MM.1S (cell line): ENCODE measurements around the gene FOXI1.

Experiments used
- DNase-seq: peaks from one replicate; pipeline ENCODE4 v3.0.0-alpha.2; 2015
- H2AFZ ChIP-seq: fragments of 300-600 bp; sonication (generic); 2 replicates; pipeline ENCODE4 v1.6.0; 2016; ENCODE audit warnings: antibody characterized with exemption, low read length
- H3F3A ChIP-seq: fragments of 300-600 bp; sonication (generic); 2 replicates; pipeline ENCODE4 v1.6.1; 2016; ENCODE audit warnings: mild to moderate bottlenecking, antibody characterized with exemption, low read length, moderate library complexity, mixed read lengths; ENCODE audit not compliant: insufficient read depth
- H3K27ac ChIP-seq: fragments of 300-600 bp; sonication (generic); 2 replicates; pipeline ENCODE4 v1.5.1; 2016; ENCODE audit warnings: mild to moderate bottlenecking, low read length
- H3K27me3 ChIP-seq: fragments of 300-600 bp; sonication (generic); replicated peaks from 2 replicates; pipeline ENCODE4 v1.6.0; 2016; ENCODE audit warnings: low read length; ENCODE audit not compliant: insufficient read depth
- H3K36me3 ChIP-seq: fragments of 300-600 bp; sonication (generic); replicated peaks from 2 replicates; pipeline ENCODE4 v1.6.1; 2016; ENCODE audit warnings: mild to moderate bottlenecking, low read length, mixed read lengths; ENCODE audit not compliant: insufficient read depth
- H3K4me1 ChIP-seq: fragments of 300-600 bp; sonication (generic); 2 replicates; pipeline ENCODE4 v1.6.1; 2016; ENCODE audit warnings: low read length, mixed read lengths
- H3K4me2 ChIP-seq: fragments of 300-600 bp; sonication (generic); 2 replicates; pipeline ENCODE4 v1.6.0; 2016; ENCODE audit warnings: low read depth, low read length
- H3K4me3 ChIP-seq: fragments of 300-600 bp; sonication (generic); 2 replicates; pipeline ENCODE4 v1.5.1; 2016; ENCODE audit warnings: low read length, mixed read lengths
- H3K79me2 ChIP-seq: fragments of 300-600 bp; sonication (generic); 2 replicates; pipeline ENCODE4 v1.6.1; 2016; ENCODE audit warnings: mixed run types, low read length, mixed read lengths
- H3K9ac ChIP-seq: fragments of 300-600 bp; sonication (generic); 2 replicates; pipeline ENCODE4 v1.6.1; 2016; ENCODE audit warnings: low read length, mixed read lengths
- H3K9me2 ChIP-seq: fragments of 300-600 bp; sonication (generic); replicated peaks from 2 replicates; pipeline ENCODE4 v1.6.1; 2016; ENCODE audit warnings: mild to moderate bottlenecking, low read length, mixed read lengths; ENCODE audit not compliant: insufficient read depth
- H3K9me3 ChIP-seq: fragments of 300-600 bp; sonication (generic); replicated peaks from 2 replicates; pipeline ENCODE4 v1.6.1; 2016; ENCODE audit warnings: mild to moderate bottlenecking, low read length, mixed read lengths; ENCODE audit not compliant: insufficient read depth
- H4K20me1 ChIP-seq: fragments of 300-600 bp; sonication (generic); 2 replicates; pipeline ENCODE4 v1.6.1; 2016; ENCODE audit warnings: mild to moderate bottlenecking, low read length, moderate library complexity, mixed read lengths; ENCODE audit not compliant: insufficient read depth
- EZH2 ChIP-seq: fragments of 300-600 bp; sonication (generic); optimal IDR thresholded peaks from 2 replicates; pipeline ENCODE3; 2017; ENCODE audit warnings: low read depth, mild to moderate bottlenecking, antibody characterized with exemption, low read length, mixed read lengths
- EZH2phosphoT487 ChIP-seq: fragments of 300-600 bp; sonication (generic); IDR thresholded peaks from 2 replicates; pipeline ENCODE4 v1.6.1; 2018; ENCODE audit warnings: antibody characterized with exemption, low read length
- TF ChIP-seq, protein P1 (sequence below): fragments of 300-600 bp; sonication (generic); IDR thresholded peaks from 2 replicates; pipeline ENCODE4 v1.5.1; 2016; ENCODE audit warnings: antibody characterized with exemption, low read length, mixed read lengths

Gene FOXI1

DNA sequence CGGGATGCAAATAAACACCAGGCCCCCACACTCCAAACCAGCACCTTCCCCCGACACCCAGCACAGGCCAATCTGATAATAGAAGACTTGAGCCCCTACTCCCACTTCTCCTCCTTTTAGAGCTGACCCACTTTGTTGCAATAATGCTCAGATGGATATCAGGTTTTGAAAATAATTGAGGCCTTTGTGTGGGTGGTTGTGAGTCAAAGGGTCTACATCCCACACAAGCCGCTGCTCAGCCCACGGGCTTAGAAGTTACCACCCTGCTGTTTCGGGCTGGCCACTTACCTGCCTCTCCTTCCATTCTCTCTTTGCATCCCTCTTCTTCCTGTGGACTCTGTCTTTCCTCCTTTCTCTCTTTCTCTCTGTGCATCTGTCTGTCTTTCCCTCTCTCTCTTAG, 36.2 kb upstream of the FOXI1 start:
- no peak overlapping the region for H3K27ac ChIP-seq
- TF ChIP-seq EZH2 (no peak), EZH2phosphoT487 (no peak)
- TF ChIP-seq, protein P1, sequence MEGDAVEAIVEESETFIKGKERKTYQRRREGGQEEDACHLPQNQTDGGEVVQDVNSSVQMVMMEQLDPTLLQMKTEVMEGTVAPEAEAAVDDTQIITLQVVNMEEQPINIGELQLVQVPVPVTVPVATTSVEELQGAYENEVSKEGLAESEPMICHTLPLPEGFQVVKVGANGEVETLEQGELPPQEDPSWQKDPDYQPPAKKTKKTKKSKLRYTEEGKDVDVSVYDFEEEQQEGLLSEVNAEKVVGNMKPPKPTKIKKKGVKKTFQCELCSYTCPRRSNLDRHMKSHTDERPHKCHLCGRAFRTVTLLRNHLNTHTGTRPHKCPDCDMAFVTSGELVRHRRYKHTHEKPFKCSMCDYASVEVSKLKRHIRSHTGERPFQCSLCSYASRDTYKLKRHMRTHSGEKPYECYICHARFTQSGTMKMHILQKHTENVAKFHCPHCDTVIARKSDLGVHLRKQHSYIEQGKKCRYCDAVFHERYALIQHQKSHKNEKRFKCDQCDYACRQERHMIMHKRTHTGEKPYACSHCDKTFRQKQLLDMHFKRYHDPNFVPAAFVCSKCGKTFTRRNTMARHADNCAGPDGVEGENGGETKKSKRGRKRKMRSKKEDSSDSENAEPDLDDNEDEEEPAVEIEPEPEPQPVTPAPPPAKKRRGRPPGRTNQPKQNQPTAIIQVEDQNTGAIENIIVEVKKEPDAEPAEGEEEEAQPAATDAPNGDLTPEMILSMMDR, result no peak
- no peak overlapping the region for H2AFZ ChIP-seq
- DNase-seq, result no peak
- H3K79me2 ChIP-seq, result no peaks in the 10 kb centered on the region
- H4K20me1 ChIP-seq, result no peaks in the 10 kb centered on the region
- H3K4me1 ChIP-seq, result no peaks in the 10 kb centered on the region
- no peak overlapping the region for H3K4me3 ChIP-seq
- H3K27me3 ChIP-seq, result no peaks in the 10 kb centered on the region
- H3F3A ChIP-seq, result no peaks in the 10 kb centered on the region
- H3K9ac ChIP-seq, result no peak overlapping the region
- H3K9me2 ChIP-seq, result no peaks in the 10 kb centered on the region
- no peak overlapping the region for H3K4me2 ChIP-seq
- H3K36me3 ChIP-seq, result no peaks in the 10 kb centered on the region
- no peaks in the 10 kb centered on the region for H3K9me3 ChIP-seq

- Histone ChIP-seq H3F3A (no peaks in the 10 kb centered on the region), H3K27ac (no peak overlapping the region), H3K79me2 (no peaks in the 10 kb centered on the region), H3K4me2 (no peak overlapping the region), H3K9ac (no peak overlapping the region), H3K27me3 (no peaks in the 10 kb centered on the region), H2AFZ (no peak overlapping the region), H3K9me2 (no peaks in the 10 kb centered on the region), H3K36me3 (no peaks in the 10 kb centered on the region), H4K20me1 (no peaks in the 10 kb centered on the region), H3K4me3 (no peak overlapping the region), H3K9me3 (no peaks in the 10 kb centered on the region), H3K4me1 (no peaks in the 10 kb centered on the region)
- no peak for DNase-seq
- no peak for TF ChIP-seq EZH2phosphoT487
- TF ChIP-seq, protein P1, result peak; percentile 53
- TF ChIP-seq EZH2, result no peak
Measured at GRCh38 chr5:170070556-170071412, 34.9 kb upstream of the FOXI1 start.

GRCh38 chr5:170071748-170072147, 33.9 kb upstream of the FOXI1 start:
- Histone ChIP-seq H3K4me2 (no peak overlapping the region), H3K4me3 (no peak overlapping the region), H3K79me2 (no peaks in the 10 kb centered on the region), H3K36me3 (no peaks in the 10 kb centered on the region), H3K9me2 (no peaks in the 10 kb centered on the region), H3K9me3 (no peaks in the 10 kb centered on the region), H2AFZ (no peak overlapping the region), H4K20me1 (no peaks in the 10 kb centered on the region), H3K9ac (no peak overlapping the region), H3K27ac (no peak overlapping the region), H3K4me1 (no peaks in the 10 kb centered on the region), H3F3A (no peaks in the 10 kb centered on the region), H3K27me3 (no peaks in the 10 kb centered on the region)
- TF ChIP-seq EZH2, result no peak
- no peak for TF ChIP-seq EZH2phosphoT487
- TF ChIP-seq, protein P1, result no peak
- DNase-seq, result no peak
